Fibroblast of skin of back (primary cell): Measurements from ENCODE around the gene SMG6.

Experiments
- DNase-seq: peaks from one replicate; pipeline ENCODE4 v3.0.0-alpha.2; 2013

Gene SMG6

GRCh38 chr17:2071455-2072281 is 231.9 kb downstream of the SMG6 start:
- DNase-seq, result peak; percentile 68

GRCh38 chr17:2071024-2071385 is 232.6 kb downstream of the SMG6 start:
- no peak for DNase-seq

GRCh38 chr17:2070241-2071023 is 233.2 kb downstream of the SMG6 start:
- no peak for DNase-seq

- peak; percentile 80 for DNase-seq
Measured at GRCh38 chr17:2068519-2069051, 235.0 kb downstream of the SMG6 start.

- peak; percentile 96 for DNase-seq
Measured at GRCh38 chr17:2068031-2068518, 235.5 kb downstream of the SMG6 start.

GRCh38 chr17:2067608-2068024 is 236.0 kb downstream of the SMG6 start:
- peak; percentile 61 for DNase-seq

- DNase-seq, result no peak
Measured at GRCh38 chr17:2067048-2067561, 236.5 kb downstream of the SMG6 start.

GRCh38 chr17:2065949-2066400 is 237.6 kb downstream of the SMG6 start:
- peak; percentile 54 for DNase-seq

- peak; percentile 79 for DNase-seq
Measured at GRCh38 chr17:2064980-2065785, 238.4 kb downstream of the SMG6 start.

GRCh38 chr17:2064520-2064971 is 239.0 kb downstream of the SMG6 start:
- DNase-seq, result peak; percentile 51

- no peak for DNase-seq
Measured at GRCh38 chr17:2064147-2064489, 239.5 kb downstream of the SMG6 start.

GRCh38 chr17:2063261-2064146 is 240.1 kb downstream of the SMG6 start:
- peak; percentile 63 for DNase-seq

GRCh38 chr17:2062571-2063183 is 240.9 kb downstream of the SMG6 start:
- peak; percentile 85 for DNase-seq

- no peak for DNase-seq
Measured at GRCh38 chr17:2061441-2061958, 242.1 kb downstream of the SMG6 start.

- no peak for DNase-seq
Measured at GRCh38 chr17:2060681-2061440, 242.7 kb downstream of the SMG6 start.

- DNase-seq, result no peak
Measured at GRCh38 chr17:2060385-2060658, 243.3 kb downstream of the SMG6 start.

GRCh38 chr17:2059547-2060384 is 243.8 kb downstream of the SMG6 start:
- DNase-seq, result no peak

GRCh38 chr17:2058586-2059546 is 244.7 kb downstream of the SMG6 start:
- peak; percentile 46 for DNase-seq
